Right forelimb (tissue), 1 donor: ENCODE measurements around the gene OR8B8.
"Not testable (repeated sequence)": the region's sequence is repeated elsewhere in the genome, so short reads cannot be mapped to it uniquely, and the experiment has no call there.

Experiments used
- DNase-seq: peaks from one replicate; pipeline ENCODE4 v3.0.0-alpha.2; 2018

Gene OR8B8, protein sequence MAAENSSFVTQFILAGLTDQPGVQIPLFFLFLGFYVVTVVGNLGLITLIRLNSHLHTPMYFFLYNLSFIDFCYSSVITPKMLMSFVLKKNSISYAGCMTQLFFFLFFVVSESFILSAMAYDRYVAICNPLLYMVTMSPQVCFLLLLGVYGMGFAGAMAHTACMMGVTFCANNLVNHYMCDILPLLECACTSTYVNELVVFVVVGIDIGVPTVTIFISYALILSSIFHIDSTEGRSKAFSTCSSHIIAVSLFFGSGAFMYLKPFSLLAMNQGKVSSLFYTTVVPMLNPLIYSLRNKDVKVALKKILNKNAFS

DNA sequence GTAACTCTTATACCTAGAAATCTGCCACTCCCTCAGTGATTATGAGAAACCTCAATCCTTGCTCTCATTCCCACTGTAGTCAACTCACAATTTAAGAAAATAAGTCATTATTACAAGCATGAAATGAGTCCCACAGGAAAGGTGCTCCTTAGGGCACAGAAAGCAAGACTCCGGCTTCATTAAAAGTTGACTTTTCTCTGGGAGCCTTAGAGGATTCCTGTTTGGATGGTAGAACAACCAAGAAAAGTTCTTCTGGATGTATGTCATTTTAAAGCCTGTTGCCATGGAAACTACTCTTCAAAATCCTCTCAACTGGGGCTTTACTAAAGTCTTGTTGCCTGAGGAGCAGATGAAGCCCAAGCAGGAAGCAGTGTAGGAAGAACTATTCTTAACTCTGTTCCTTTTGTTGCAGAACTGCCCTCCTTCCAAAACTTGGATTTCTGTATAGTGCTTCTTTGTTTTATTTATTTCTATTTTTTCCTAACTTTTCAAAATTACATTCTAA, at the start of gene OR8B8:
TSS of gene OR8B8 (minus strand) at position 51 of the 505 bp plus-strand sequence. CDS start 4,611 bp downstream, outside the sequence.
- no peak for DNase-seq

DNA sequence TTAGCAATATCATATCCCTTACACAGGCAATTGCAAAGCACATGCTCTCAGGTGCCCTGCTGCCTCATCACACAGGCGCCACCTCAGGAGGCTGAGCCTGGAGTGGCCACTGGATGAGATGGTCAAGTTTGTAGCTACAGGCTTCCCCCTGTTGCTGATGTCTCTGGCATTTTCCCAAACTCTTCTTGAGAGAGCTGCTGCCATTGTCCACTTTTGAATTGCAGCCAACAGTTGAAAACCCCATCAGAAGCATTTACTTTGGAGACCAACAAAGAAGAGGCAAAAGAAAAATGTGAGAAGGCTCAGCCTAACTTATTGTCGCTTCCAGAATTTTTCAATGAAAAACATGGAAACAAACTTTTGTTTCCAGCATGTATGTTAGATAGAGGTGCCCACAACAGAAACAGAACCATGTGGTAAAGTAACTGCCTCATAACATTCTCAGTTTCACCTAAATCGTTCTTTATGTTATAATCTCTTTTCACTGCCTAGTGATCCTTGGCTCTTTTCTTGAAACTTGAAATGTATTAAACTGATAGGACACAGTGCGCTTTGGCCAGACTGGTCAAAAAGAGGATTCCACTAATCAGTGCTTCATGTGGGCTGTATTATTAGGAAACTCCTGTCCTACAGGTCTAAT, 47.6 kb upstream of the OR8B8 start:
- DNase-seq = no peak

DNA sequence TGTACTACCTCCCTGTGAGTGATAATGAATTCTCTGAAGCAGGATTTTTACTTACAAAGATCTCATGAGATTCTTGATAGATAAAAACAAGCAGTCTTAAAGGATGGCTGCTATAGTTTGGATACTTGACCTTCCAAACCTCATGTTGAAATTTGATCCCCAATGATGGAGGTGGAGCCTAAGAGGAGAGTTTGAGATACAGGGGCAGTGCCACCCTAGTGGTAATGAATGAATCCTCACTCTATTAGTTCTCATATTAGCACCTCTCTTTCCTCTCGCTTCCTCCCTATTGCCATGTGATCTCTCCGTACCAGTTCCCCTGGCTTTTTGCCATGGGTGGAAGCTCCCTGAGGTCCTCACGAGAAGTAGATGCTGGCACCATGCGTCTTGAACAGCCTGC, 37.9 kb upstream of the OR8B8 start:
- no peak for DNase-seq

DNA sequence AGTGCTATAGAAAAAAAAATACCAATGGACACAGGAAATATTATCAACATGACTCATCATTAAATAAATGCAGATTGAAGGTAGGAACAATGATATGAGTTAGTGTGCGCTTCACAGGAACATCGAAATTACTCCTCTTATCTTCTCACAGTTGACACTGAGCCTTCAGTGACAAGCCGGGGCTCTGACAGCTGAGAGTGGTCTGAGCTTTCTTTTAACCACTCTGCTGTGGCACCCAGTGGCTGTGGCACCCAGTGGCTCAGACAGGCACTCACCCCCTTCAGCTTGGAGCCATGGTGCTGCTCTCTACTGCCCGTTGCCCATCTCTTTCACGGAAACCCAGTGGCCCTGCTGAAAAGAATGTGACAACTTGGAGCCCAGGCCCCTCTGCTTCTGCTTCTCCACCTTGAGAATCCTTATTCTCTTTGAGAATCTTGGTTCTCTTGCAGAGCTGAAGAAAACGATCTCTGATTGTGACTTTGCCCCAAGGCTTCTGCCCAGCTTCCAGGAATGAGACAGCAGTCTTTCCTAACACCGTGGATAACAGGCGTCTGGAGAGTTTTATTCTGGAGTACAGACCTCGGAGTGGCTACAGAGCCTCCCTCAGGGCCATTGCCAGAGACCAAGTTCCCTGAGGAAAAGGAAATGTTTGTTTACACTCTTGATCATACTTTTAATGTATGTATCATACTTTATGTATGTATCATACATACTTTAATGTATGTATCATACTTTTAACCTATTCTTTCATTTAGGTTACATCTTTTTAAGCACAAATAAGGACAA, 37.1 kb upstream of the OR8B8 start:
- no peak for DNase-seq

DNA sequence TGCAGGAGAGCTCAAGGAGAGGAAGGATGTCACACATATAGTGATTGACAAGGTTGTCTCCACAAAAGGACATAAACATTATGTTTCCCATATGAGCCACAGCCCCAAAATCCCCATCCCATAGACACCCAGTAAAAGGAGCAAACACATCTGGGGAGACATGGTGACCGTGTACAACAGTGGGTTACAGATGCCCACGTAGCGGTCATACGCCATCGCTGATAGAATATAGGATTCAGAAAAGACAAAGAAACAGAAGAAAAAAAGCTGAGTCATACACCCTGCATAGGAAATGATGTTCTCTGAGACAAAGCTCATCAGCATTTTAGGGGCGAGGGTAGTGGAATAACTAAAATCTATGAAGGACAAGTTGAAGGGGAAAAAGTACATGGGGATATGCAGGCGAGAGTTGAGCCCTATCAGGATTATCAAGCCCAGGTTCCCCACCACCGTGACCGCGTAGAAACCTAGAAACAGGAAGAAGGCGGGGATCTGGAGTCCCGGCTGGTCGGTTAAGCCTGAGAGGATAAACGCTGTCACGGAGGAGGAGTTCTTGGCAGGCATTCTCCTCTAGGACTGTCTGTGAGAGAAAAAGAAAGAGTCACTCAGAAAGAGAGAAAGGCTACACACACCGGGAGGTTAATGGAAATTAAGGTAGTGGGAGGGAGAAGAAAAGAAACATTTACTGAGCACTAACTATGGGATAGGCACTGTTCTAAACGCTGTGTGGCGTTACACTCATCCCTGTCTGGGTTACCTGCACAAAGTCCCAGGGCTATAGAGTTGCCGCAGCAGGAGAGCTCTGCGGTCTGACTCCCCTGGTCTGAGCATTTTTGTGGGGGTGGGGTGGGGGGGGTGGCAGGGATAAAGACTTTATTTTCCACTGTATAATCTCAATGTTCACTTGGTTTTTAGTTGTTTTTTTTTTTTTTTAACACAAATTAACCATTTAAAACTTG, 36.1 kb upstream of the OR8B8 start:
- no peak for DNase-seq

DNA sequence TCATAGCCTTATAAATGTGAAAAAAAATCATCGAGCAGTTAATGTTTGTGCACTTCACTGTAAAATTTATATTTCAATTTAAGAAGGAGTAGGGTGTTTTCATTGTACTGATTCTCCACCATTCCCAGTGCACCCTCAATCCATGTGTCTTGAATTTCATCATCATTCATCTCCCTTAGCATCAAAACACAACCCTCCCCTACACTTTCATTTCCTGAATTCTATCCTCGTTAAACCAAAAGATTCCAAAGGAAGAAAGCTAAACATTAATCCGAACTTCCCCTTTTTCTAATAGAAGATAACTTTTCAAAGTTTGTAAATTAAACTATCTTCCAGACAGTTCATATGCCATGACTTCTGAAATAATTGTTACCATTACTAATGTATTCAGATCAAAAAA, 34.1 kb upstream of the OR8B8 start:
- DNase-seq = no peak

DNA sequence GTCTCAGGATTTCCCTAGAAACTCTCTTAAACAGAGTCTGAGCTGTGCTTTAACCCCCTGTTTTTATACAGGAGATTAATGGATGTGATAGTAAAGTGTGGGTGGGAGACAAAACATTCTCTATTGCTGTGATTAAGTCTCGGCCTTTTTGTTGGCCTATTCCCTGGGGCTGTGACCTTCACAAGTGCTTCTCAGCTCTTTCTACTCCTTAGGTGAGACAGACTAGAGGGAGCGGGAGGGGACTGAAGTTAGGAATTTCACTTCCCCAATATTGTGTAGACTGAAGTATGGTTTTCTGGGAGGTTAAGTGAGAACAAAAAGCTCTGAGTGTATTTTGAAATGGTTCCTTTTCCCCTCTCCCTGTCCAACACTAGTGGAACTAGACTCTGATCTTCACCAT, 29.8 kb upstream of the OR8B8 start:
- DNase-seq = no peak

DNA sequence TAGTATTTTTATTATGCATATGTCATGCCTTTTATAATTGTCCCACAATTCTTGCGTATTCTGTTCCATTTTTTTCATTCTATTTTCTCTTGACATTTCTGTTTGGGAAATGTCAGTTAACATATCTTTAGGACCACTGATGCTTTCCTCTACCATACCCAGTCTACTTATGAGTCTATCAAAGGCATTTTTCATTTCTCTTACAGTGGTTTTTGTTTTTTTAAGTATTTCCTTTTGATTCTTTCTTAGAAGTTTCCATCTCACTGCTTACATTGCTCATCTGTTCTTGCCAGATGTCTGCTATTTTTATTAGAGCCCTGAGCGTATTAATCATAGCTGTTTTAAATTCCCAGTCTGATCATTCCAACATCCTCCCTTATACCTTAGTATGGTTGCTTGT, 29.3 kb upstream of the OR8B8 start:
- DNase-seq = no peak

DNA sequence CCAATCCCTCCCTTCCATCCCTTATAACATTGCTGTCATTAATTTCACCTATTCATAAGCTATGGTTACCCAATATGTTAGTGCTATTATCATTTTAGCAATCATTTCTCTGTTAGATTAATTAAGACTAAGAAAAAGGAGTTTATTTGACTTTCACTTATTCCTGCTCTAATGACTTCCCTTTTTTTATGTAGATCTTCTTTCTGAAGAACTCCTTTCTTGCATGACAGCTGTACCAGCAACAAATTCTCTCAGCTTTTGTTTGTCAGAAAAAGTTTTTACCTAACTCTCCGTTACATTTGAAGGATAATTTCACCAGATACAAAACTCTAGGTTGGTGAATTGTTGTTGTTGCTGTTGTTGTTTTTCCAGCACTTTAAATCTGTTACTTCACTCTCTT, 28.6 kb upstream of the OR8B8 start:
- DNase-seq = no peak

DNA sequence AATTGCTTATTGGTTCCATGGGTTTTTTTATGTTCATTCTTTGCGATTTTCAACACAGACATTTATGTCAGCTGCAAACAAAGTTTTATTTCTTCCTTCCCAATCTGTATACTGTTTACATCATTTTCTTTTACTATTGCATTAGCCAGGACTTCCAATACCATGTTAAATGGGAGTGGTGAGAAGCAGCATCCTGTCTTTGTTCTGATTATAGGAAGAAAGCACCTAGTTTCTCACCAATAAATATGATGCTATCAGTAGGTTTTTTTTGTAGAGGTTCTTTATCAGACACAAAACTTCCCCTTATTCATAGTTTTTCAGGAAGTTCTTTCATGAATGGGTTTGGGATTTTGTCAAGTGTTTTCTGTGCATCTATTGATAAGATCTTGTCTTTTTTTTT, 28.0 kb upstream of the OR8B8 start:
- DNase-seq = no peak

DNA sequence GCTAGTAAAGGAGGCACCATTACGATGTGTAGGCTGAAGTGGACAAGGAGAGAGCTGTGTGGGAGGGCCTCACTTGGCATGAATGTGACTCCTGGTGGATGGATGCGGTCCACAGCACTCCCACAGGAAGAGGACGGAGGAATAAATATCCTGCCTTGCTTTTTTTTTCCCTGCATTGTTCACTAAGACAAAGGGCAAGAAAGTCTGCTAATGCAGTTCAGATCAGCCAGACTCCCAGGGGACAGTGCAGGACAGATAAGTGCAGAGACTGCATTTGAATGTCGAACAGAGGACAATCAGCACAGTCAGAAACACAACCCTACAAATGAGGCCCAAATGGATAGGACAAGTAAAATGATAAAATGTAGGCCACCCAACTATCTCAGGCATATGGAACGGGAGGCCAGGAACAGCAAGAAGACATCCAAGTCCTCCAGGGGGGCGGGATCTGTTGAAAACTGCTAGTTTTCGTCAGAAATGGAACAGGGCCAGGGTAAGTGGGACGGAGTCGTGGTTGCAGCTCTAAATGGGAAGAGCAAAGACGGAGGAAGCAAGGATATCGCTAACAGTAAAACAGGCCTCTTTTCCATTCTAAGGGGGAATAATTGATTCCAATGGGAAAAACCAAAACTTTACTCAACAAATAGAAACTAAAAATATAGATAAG, 25.2 kb upstream of the OR8B8 start:
- no peak for DNase-seq

DNA sequence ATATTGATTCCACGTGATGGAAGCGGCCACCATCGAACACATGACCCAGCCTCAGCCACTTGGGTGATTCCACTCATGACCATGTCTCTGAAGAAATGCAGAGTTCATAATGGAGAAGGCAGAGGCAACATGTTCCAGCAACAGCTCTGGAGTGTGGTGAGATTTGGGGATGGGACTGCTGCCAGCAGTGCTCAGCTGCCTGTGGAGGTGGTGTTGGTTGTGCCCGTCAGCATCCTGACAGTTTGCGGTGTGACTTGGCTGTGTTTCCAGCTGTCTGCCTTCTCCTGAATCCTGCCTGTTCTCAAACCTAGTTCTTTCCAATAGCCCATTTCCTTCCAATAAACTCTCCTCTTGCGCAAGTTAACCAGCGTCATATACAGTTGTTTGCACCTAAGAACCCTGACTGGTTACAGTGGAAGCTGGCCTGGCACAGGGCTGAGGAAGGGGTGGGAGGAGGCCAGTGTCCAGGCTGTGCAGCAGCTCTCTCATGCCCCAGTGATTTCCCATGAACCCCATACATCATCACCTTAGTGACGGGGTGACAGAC, 22.0 kb upstream of the OR8B8 start:
- DNase-seq = no peak

DNA sequence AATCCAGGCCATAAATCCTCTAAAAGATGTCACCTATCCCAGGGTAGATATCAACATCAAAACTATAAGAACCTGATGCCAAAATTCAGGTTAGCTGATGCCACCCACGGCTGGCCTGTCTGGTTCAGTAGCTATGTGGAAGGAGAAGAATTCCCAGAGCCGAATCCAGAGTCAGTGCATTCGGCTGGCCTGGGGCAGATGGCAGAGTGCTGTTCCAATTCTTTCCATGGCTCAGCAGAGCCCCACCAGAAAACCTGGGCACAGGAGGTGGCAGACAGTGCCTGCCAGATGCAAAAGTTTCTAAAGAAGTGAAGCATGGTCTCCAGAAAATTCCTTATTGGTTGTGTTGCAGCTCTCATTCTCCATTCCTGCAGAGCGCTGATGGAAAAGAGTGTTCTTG, 19.9 kb upstream of the OR8B8 start:
- DNase-seq = no peak

DNA sequence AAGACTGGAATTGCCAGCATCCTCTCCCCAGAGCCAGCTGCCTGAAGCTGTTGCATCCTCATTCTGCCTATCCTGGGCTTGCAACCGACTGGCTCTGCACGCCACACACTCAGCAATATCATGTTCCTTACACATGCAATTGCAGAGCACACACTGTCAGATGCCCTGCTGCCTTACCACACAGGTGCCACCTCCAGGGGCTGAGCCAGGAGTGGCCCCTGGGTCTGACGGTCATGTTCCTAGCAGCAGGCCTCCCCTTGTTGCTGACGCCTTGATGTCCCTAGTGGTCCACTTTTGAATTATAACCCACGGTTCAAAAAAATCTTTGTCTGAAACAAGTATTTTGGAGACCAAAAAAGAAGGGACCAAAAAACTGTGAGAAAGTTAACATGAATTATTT, 18.5 kb upstream of the OR8B8 start:
- no peak for DNase-seq

DNA sequence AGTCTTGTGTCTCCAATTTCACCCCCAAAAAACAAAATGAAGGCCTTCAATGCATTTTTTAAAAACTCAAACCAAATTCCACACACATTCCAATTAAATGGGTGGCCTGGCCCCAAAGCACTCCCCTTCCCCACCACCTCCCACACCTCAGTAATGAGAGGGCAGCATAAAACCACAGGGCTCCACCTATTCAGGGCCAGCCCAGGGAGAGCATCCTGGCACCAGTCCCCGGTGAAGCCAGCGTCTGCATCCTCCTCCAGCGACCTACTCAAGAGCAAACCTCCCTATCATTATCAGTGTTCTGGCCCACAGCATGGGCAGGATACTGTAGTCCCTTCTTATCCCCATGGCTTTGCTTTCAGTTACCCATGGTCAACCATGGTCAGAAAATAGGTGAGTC, 17.8 kb upstream of the OR8B8 start:
- DNase-seq = no peak

DNA sequence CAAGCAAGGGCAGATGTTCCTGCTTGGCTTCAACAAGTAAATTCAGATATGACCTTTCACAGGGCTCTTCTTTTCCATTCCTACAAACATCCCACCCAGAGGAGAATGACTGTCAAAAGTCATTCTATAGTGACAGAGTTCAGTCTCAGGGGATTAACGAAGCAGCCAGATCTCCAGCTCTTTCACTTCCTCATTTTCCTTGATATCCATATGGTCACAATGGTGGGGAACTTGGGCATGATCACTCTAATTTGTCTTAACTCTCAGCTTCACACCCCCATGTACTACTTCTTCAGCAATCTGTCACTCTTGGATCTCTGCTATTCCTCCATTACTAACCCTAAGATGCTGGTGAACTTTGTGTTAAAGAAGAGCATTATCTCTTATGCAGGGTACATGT, 15.0 kb upstream of the OR8B8 start:
- DNase-seq = no peak

DNA sequence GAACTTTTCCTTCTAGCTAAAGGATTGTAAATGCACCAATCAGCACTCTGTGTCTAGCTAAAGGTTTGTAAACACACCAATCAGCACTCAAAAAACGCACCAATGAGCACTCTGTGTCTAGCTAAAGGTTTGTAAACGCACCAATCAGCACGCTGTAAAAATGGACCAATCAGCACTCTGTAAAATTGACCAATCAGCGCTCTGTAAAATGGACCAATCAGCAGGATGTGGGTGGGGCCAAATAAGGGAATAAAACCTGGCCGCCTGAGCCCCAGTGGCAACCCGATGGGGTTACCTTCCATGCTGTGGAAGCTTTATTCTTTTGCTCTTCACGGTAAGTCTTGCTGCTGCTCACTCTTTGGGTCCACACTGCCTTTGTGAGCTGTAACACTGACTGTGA, 13.9 kb upstream of the OR8B8 start:
- not testable (repeated sequence) for DNase-seq

DNA sequence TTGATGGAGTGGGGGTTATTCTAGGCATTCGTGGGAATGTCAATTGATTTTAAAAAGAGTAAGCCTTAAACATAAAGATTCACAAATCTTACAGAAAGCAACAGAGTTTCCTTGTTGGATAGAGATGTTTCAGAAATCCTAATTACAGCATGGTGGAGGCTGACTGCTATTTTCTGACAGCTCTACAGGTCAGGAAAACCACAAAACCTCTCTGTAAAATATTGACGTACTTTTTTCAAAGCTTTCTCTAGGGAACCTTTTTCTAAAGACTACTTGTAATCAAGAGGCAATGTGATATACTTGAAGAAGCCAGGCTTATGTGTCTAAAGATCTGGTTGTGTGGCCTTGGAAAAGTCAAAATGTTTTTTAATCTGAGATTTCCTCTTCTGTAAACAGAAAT, 9.1 kb upstream of the OR8B8 start:
- no peak for DNase-seq

DNA sequence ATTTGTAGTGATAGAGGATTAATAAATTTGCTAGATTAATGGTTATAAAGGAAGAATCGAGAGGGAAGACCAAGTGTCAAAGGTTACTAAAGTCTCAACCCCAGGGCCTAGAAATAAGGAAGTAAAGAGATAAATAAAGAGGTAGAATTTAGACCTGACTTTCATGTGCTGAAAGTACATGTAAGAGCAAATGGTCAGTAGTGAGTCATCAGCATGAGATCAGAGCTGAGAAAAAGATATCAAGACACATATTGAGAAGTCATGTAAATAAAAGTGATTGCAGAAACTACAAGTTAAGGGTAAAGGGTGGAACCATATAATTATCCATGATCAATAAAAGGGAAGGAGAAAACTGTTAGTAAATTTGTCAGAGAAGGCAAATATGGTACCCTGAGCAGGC, 1.4 kb upstream of the OR8B8 start:
- DNase-seq = no peak

DNA sequence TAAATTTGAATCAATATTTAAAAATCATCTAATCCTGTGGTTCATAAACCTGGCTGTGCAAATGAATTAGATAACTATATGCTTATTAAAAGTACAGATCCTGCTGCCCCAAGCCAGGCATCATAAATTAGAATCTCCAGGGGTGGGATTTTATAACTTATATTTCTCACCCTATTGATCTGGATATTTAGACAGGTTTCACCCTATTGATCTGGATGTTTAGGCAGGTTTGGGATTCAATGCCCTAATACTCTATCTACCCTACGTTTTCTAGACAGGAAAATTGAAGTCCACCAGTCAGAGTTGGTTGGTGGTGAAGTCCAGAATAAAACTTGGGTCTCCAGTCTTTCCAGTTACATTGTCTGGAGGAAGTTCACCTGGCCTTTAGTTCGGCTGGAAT, 2.6 kb downstream of the OR8B8 start:
- DNase-seq = no peak

DNA sequence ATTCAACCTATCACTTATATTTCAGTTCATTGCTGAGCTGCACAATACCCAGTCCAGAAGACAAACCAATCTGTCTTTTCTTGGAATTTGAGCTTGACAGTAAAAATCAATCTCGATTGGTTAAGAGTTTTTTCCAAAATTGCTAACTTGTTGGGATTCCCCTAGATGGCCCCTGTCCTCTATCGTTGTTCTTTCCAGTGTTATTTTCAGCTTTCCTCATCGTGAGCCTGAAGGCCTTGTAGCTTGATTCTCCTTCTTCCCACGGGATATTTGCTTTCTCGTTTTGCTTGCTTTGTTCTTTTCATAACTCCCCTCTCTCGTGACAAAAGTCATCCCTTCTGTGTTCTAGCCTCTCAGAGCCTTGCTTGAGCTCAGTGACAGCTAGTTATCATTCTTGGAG, 3.1 kb downstream of the OR8B8 start:
- no peak for DNase-seq

DNA sequence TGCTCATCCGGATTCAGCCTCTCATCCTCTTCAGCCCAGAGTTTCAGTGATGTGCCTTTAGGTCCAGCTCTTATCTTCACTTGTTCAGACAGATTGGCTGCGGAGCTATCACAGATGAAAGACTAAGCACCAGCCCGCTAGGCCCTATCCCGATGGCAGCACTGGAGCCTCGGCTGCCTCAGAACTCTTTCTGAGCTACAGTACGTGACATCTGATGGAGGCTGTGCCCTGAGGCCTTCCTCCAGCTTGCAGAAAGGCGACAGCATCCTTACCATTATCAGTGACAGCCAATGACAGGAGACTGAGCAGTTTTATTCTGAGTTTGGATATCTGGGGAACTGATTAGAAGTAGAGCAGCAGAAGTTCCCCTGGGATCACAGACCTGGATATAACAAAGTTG, 4.0 kb downstream of the OR8B8 start:
- DNase-seq = no peak
